Osteoblast (primary cell): ENCODE data around the gene PGGHG. TPM values are rescaled to one million over a fixed set of nuclear protein-coding genes. Genes with fewer than 3 reads are reported as not detected.

Experiments
- DNase-seq: peaks from one replicate; pipeline ENCODE4 v3.0.0; 2011; ENCODE audit warnings: low spot score, mixed read lengths; ENCODE audit not compliant: insufficient read length; ENCODE audit errors: missing footprints
- H2AFZ ChIP-seq: 2 replicates; pipeline ENCODE4 v1.6.0; 2011; ENCODE audit warnings: mild to moderate bottlenecking, low read length
- H3K27ac ChIP-seq: 2 replicates; pipeline ENCODE4 v1.5.1; 2011; ENCODE audit warnings: mild to moderate bottlenecking, low read depth, low read length, moderate library complexity
- H3K27me3 ChIP-seq: 2 replicates; pipeline ENCODE4 v1.6.0; 2012; ENCODE audit warnings: mild to moderate bottlenecking, control low read depth, inconsistent platforms, low read length, moderate library complexity; ENCODE audit not compliant: insufficient read depth
- H3K36me3 ChIP-seq: 2 replicates; pipeline ENCODE4 v1.5.1; 2011; ENCODE audit warnings: mild to moderate bottlenecking, low read length, control low read depth, moderate library complexity; ENCODE audit not compliant: insufficient read depth
- H3K4me1 ChIP-seq: 2 replicates; pipeline ENCODE4 v1.5.1; 2011; ENCODE audit warnings: mild to moderate bottlenecking, low read length, control low read depth, moderate library complexity; ENCODE audit not compliant: insufficient read depth
- H3K4me2 ChIP-seq: 2 replicates; pipeline ENCODE4 v1.6.0; 2011; ENCODE audit warnings: mild to moderate bottlenecking, low read length; ENCODE audit not compliant: insufficient read depth
- H3K4me3 ChIP-seq: fragments of 200-600 bp; sonication (generic); 3 replicates; pipeline ENCODE4 v1.5.1; 2012; ENCODE audit warnings: mild to moderate bottlenecking, low read length, inconsistent platforms; ENCODE audit not compliant: insufficient read depth
- H3K79me2 ChIP-seq: 2 replicates; pipeline ENCODE4 v1.6.0; 2012; ENCODE audit warnings: mild to moderate bottlenecking, low read length, control low read depth, inconsistent platforms; ENCODE audit not compliant: insufficient read depth
- H3K9me3 ChIP-seq: 2 replicates; pipeline ENCODE4 v1.5.1; 2011; ENCODE audit warnings: low read depth, low read length, control low read depth
- H4K20me1 ChIP-seq: 2 replicates; pipeline ENCODE4 v1.6.0; 2012; ENCODE audit warnings: mild to moderate bottlenecking, low read length, control low read depth; ENCODE audit not compliant: insufficient read depth
- CTCF ChIP-seq: IDR thresholded peaks from 2 replicates; pipeline ENCODE4 v1.5.1; 2011; ENCODE audit warnings: mild to moderate bottlenecking, low read depth, low read length, moderate library complexity; ENCODE audit errors: extremely low read depth
- total RNA-seq: library from RNA; depleted of rRNA; stranded (reverse); fragments of >200 nt; gene quantifications from 2 replicates; pipeline ENCODE4 v1.2.3, GENCODE V29; 2012

PGGHG gene
- total RNA-seq, 1 donor: 8.7 TPM

DNA sequence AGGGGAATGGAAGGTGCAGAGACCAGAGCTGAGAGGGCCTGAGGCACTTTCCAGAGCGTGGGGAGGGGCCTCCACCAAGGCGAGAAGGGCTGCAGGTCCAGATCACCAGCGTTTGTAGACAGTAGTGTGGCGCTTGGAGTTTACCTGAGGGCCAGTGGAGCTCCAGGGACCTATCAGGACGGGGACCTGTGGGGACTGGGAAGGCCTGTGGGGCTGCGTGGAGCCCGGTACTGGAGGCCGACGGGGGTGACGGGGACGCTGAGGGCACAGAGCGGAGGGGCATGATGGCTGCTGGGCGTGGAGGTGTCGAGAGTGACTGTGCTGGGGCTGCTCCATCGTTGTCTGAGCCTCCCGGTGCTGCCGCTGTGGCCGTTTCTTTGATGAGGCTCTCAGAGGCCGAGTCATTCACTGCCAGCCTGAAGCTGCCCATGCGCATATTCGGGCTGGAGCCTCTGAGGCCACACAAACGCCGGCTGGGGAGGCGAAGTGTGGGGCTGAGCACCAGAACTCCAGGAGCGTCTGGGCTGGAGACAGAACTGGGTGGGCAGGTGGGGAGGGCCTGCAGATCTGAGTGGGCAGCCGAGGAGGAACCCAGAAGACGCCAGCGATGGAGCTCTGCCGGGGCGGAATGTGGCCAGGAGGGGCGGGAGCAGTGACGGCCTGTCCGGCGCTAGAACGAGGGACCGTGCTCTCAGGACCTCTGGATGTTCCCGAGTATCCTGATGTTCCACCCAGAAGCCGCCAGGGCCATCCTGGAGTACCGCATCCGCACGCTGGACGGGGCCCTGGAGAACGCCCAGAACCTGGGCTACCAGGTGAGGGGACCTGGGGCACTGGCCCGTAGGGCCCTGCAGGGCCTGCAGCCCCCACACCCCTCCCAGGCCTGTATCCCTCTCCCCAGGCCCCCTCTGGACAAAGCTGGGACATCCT lies 2.6 kb downstream of the PGGHG start:
- Histone ChIP-seq H3K4me2 (no peak overlapping the region), H3K36me3 (no peaks in the 10 kb centered on the region), H3K4me1 (peaks cover 4% of the 10 kb centered on the region), H3K4me3 (no peak overlapping the region), H3K79me2 (no peaks in the 10 kb centered on the region), H3K27ac (no peak overlapping the region), H3K9me3 (no peaks in the 10 kb centered on the region), H4K20me1 (no peaks in the 10 kb centered on the region), H2AFZ (no peak overlapping the region), H3K27me3 (peaks cover 14% of the 10 kb centered on the region)
- TF ChIP-seq CTCF: no peak
- DNase-seq: peak; percentile 89

GRCh38 chr11:292211-293121 lies 3.5 kb downstream of the PGGHG start:
- H4K20me1 ChIP-seq: no peaks in the 10 kb centered on the region
- no peak for TF ChIP-seq CTCF
- H3K4me3 ChIP-seq: no peak overlapping the region
- peaks cover 11% of the 10 kb centered on the region for H3K27me3 ChIP-seq
- peaks cover 4% of the 10 kb centered on the region for H3K4me1 ChIP-seq
- no peaks in the 10 kb centered on the region for H3K79me2 ChIP-seq
- H3K4me2 ChIP-seq: no peak overlapping the region
- no peaks in the 10 kb centered on the region for H3K9me3 ChIP-seq
- H3K27ac ChIP-seq: no peak overlapping the region
- no peaks in the 10 kb centered on the region for H3K36me3 ChIP-seq
- peak; percentile 90 for DNase-seq
- no peak overlapping the region for H2AFZ ChIP-seq

DNA sequence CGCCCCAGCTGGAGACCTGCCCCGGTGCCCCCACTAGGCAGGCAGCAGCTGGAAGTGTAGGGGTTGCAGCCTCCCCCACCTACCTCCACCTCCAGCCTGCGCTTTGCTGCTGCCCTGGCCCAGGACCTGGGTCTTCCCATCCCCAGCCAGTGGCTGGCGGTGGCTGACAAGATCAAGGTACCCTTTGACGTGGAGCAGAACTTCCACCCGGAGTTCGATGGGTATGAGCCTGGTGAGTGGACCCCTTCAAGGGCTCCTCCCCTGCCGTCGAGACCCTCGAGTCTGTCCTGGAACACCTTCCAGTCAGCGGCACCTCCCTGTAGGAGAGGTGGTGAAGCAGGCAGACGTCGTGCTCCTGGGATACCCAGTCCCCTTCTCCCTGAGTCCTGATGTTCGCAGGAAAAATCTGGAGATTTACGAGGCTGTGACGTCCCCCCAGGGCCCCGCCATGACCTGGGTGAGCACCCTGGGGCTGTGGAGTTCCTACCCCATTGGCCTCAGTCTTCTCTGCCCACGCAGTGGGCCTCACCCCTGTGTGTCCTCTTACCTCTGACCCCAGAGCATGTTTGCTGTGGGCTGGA lies 4.4 kb downstream of the PGGHG start:
- Histone ChIP-seq H3K79me2 (no peaks in the 10 kb centered on the region), H4K20me1 (no peaks in the 10 kb centered on the region), H3K27me3 (peaks cover 11% of the 10 kb centered on the region), H2AFZ (no peak overlapping the region), H3K36me3 (no peaks in the 10 kb centered on the region), H3K4me1 (peaks cover under 1% of the 10 kb centered on the region), H3K4me3 (no peak overlapping the region), H3K27ac (no peak overlapping the region), H3K4me2 (no peak overlapping the region), H3K9me3 (no peaks in the 10 kb centered on the region)
- peak; percentile 74 for DNase-seq
- no peak for TF ChIP-seq CTCF
